ENCODE data around the gene PRKCE.

The PRKCE gene

DNA sequence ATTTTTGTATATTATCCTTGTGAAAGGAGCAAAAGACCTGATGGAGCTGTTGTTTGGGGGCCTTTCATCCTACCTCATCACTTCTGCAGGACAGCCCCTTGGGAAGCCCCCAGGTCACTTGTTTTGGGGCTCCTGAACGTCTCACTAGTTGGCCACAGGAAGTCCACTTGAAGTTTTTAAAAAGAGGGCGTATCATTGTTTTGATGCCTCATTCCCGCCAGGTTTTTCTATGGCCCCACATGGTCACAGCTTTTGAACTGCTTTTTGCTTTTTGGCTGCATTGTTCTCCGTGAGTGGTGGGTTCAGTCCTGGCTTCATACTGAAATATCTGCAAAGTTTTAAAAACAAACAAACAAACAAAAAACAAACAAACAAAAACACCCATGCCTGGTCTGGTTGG, 216.3 kb downstream of the PRKCE start:
- no peaks in the 10 kb centered on the region for H3K27me3 ChIP-seq
- no peaks in the 10 kb centered on the region for H3K9me3 ChIP-seq
- intact Hi-C loops (cut with DNase I; ENCODE audit: low total_unique reads) = no loop called here
- no peak for DNase-seq
- TF ChIP-seq, protein P1, sequence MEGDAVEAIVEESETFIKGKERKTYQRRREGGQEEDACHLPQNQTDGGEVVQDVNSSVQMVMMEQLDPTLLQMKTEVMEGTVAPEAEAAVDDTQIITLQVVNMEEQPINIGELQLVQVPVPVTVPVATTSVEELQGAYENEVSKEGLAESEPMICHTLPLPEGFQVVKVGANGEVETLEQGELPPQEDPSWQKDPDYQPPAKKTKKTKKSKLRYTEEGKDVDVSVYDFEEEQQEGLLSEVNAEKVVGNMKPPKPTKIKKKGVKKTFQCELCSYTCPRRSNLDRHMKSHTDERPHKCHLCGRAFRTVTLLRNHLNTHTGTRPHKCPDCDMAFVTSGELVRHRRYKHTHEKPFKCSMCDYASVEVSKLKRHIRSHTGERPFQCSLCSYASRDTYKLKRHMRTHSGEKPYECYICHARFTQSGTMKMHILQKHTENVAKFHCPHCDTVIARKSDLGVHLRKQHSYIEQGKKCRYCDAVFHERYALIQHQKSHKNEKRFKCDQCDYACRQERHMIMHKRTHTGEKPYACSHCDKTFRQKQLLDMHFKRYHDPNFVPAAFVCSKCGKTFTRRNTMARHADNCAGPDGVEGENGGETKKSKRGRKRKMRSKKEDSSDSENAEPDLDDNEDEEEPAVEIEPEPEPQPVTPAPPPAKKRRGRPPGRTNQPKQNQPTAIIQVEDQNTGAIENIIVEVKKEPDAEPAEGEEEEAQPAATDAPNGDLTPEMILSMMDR (IDR thresholded peaks at IDR 0.05) = no peak
- H3K4me1 ChIP-seq = no peaks in the 10 kb centered on the region
- H3K4me3 ChIP-seq = no peak overlapping the region
- no peak overlapping the region for H3K27ac ChIP-seq
- H3K36me3 ChIP-seq = no peaks in the 10 kb centered on the region

DNA sequence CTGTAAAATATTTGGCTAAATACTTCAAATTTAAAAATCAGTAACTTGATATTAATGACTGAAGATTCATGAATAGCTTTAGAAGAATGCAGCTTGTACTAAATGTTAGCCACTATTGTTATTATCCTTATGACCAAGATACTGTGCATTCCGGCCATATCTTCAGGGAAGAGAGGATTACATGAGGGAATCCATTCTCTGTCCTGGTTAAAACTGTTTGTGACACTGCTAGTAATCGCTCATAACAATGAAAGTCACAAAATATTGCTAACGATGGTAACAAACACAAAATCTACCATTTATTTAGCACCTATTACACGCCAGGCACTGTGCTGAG, 217.7 kb downstream of the PRKCE start:
- DNase-seq = no peak
- no peaks in the 10 kb centered on the region for H3K36me3 ChIP-seq
- TF ChIP-seq, protein P1 (IDR thresholded peaks at IDR 0.05) = no peak
- peaks cover 0 to 10% (median 8%) of the 10 kb centered on the region in 4 donors for H3K4me1 ChIP-seq
- no peaks in the 10 kb centered on the region for H3K27me3 ChIP-seq
- H3K27ac ChIP-seq = no peak overlapping the region
- no peak overlapping the region for H3K4me3 ChIP-seq
- no peaks in the 10 kb centered on the region for H3K9me3 ChIP-seq
- intact Hi-C loops (cut with DNase I; ENCODE audit: low total_unique reads) = no loop called here

DNA sequence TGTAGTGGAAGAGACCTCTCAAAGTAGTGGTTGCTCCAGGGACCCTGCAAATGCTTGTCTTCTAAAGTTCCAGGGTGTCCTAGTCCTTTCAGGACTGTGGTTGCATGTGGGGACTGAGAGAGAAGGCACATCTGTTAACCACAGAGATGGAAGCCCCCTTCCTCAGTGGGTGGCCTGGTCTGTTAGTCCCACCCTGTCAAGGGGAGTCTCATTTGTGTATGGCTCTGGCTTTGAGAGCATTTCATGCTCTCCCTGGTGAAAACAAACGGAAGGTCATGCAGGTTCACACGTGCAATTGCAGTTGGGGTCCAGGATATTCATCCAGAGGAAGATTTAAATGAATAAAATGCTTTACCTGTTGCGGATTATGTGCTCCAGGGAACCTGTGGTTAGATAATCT, 219.6 kb downstream of the PRKCE start:
- Histone ChIP-seq H3K9me3 (peaks cover 0 to 5% (median 0%) of the 10 kb centered on the region in 3 donors), H3K4me1 (peaks cover 0 to 19% (median 10%) of the 10 kb centered on the region in 4 donors), H3K36me3 (no peaks in the 10 kb centered on the region), H3K27me3 (no peaks in the 10 kb centered on the region), H3K4me3 (no peak overlapping the region), H3K27ac (no peak overlapping the region)
- intact Hi-C loops (cut with DNase I; ENCODE audit: low total_unique reads) = no loop called here
- TF ChIP-seq, protein P1 (IDR thresholded peaks at IDR 0.05) = no peak
- DNase-seq = no peak

DNA sequence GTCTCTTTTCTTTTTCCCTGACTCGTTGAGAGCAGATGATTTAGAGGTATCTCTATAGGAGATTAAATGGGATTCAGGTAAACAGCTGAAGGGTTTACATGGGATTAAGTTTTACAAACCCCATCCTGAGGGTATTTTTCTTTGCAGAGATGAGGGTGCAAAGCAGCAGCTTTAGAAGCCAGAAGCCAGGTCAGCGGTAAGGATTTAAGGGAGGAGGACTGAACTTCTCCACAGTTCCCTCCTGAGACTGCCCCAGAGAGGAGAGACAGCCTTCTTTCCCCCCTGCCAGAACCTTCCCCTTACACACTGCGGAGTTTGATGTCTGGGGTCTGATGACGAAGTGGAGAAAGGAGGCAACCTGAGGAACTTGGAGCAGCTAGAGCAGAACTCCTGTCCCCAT, 220.1 kb downstream of the PRKCE start:
- H3K9me3 ChIP-seq = peaks cover 0 to 11% (median 5%) of the 10 kb centered on the region in 3 donors
- TF ChIP-seq, protein P1 (IDR thresholded peaks at IDR 0.05) = no peak
- no peaks in the 10 kb centered on the region for H3K27me3 ChIP-seq
- H3K27ac ChIP-seq = no peak overlapping the region
- H3K4me3 ChIP-seq = no peak overlapping the region
- no peaks in the 10 kb centered on the region for H3K36me3 ChIP-seq
- no peak for DNase-seq
- peaks cover 0 to 19% (median 10%) of the 10 kb centered on the region in 4 donors for H3K4me1 ChIP-seq
- intact Hi-C loops (cut with DNase I; ENCODE audit: low total_unique reads) = no loop called here

DNA sequence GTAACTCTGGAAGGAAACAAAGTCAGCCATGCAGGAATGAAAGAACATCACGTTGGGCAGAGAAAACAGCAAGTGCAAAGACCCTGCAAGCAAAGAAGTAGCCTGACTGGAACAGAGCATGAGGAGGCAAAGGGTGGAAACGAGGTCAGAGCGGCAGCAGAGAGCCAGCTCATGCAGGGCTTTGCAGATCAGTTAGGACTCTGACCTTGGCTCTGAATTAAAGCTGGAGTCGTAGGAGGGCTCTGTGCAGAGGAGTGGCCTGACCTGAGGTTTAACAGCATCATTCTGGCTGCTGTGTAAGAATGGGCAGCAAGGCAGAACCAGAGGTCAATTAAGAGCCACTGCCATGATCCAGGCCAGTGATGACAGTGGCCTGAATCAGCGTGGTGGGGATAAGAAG, 220.7 kb downstream of the PRKCE start:
- Histone ChIP-seq H3K4me3 (no peak overlapping the region), H3K36me3 (no peaks in the 10 kb centered on the region), H3K27ac (no peak overlapping the region), H3K9me3 (peaks cover 0 to 11% (median 5%) of the 10 kb centered on the region in 3 donors), H3K4me1 (peaks cover 0 to 19% (median 10%) of the 10 kb centered on the region in 4 donors), H3K27me3 (no peaks in the 10 kb centered on the region)
- no peak for DNase-seq
- TF ChIP-seq, protein P1 (IDR thresholded peaks at IDR 0.05) = no peak
- intact Hi-C loops (cut with DNase I; ENCODE audit: low total_unique reads) = no loop called here

DNA sequence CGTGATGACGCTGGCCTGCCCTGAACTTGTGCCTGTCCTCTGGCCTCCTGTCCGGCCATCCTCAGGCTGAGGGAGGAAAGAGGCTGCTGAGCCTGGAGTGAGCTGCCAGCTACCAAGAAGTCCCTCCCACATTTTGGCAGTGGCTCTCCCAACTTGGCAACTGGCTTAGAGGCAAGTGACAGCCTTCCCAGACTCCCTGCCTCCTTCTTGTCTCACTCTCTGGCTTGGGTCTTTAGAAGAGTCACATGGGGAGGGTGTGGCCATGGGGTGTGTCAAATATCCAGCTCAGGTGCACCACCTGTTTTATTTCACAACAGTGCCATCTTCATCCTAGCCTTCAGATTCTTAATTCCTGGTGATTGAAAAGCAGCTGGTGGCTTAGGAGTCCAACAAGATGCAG, 222.9 kb downstream of the PRKCE start:
- Histone ChIP-seq H3K36me3 (no peaks in the 10 kb centered on the region), H3K9me3 (peaks cover 0 to 11% (median 5%) of the 10 kb centered on the region in 3 donors), H3K27me3 (no peaks in the 10 kb centered on the region), H3K4me3 (no peak overlapping the region), H3K27ac (peak overlapping the region; percentile 50 to 66), H3K4me1 (peaks cover 0 to 19% (median 10%) of the 10 kb centered on the region in 4 donors)
- DNase-seq = peak; percentile 73 to 92
- intact Hi-C loops (cut with DNase I; ENCODE audit: low total_unique reads) = no loop called here
- TF ChIP-seq, protein P1 (IDR thresholded peaks at IDR 0.05) = no peak
